Amniotic epithelial cell (primary cell): Measurements from ENCODE around the gene NBEAL1.
A peak's percentile ranks its signal among the peaks of the same experiment; 100 is the strongest.
"Not testable (repeated sequence)": the region's sequence is repeated elsewhere in the genome, so short reads cannot be mapped to it uniquely, and the experiment has no call there.

Source experiments
- DNase-seq: peaks from one replicate; pipeline ENCODE4 v3.0.0-alpha.2; 2010; ENCODE audit warnings: low read depth

The NBEAL1 gene

DNA sequence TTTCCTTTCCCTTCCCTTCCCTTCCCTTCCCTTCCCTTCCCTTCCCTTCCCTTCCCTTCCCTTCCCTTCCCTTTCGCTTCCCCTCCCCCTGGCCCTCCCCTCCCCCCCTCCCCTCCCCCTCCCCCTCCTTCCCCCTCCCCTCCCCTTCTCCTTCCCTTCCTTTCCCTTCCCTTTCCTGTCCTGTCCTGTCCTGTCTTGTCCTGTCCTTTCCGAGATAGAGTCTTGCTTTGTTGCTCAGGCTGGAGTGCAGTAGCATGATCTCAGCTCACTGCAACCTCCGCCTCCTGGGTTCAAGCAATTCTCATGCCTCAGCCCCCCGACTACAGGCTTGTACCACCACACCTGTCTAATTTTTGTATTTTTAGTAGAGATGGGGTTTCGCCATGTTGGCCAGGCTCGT, 24.5 kb downstream of the NBEAL1 start:
- DNase-seq, result not testable (repeated sequence)

DNA sequence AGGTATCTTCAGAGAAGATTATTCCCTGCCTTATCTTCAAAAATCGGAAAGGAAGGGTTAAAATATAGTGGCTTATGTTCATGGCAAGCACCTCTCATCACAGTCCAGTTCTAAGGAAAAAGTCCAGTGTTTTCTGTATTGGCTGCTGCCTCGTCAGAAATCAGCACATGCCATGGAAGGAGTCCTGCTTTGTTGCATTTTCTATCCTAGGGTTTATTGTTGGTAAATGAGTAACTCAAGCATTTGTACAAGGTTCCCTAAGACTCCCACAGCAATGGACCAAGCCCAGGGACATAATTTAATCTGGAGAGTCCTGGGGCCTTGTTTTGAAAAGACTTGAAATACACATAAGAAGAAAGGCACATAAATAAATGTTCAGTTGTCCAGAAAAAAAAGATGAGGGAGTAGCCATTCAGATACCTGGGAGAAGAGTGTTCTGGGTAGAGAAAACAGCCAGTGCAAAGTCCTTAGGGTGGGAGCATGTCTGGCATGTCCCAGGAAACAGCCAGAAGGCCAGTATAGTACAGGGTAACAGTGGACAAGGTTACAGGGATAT, 26.4 kb downstream of the NBEAL1 start:
- DNase-seq, result no peak

DNA sequence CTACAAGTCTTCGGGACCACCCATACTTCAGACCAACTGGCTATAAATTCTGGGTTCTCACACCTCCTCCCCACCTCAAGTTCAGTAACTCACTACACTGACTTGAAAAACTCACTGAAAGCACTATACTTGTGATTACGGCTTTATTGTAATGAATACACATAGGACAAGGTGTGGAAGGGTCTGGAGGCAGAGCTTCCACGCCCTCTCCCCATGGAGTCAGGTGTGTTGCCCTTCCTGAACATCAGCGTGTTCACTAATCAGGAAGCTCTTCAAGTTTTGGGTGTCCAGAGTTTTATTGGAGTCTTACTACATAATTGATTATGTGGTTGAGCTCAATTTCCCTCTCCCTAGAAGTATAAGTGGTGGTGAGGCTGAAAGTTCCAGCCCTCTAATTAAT, 27.5 kb downstream of the NBEAL1 start:
- no peak for DNase-seq

GRCh38 chr2:203043226-203043625, 28.6 kb downstream of the NBEAL1 start:
- no peak for DNase-seq

DNA sequence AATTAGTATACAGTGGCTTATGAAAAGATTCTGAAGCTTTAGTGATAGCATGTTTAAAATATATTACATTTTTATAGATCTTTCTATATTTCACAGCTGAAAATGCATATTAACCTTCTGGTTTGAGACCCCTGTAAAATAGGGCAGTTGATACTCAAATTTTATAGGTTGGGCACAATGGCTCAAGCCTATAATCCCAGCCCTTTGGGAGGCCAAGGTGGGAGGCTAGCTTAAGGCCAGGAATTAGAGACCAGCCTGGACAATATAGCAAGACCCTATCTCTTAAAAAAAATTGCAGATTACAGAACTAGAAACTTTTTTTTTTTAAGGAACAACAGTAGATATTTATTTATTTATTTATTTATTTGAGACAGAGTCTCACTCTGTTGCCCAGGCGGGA, 31.2 kb downstream of the NBEAL1 start:
- no peak for DNase-seq

DNA sequence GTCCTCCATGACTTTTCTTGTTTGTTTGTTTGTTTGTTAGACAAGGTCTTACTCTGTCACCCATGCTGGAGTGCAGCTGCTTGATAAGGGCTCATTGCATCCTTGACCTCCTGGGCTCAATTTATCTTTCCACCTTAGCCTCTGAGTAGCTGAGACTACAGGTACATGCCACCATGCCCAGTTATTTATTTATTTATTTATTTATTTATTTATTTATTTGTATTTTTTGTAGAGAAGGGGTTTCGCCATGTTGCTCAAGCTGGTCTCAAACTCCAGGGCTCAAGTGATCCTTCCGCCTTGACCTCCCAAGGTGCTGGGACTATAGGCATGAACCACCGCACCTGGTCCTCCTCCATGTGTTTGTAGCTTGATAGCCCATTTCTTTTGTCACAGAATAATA, 37.9 kb downstream of the NBEAL1 start:
- DNase-seq, result no peak

- DNase-seq, result no peak
Measured at GRCh38 chr2:203059567-203060240, 45.0 kb downstream of the NBEAL1 start.

DNA sequence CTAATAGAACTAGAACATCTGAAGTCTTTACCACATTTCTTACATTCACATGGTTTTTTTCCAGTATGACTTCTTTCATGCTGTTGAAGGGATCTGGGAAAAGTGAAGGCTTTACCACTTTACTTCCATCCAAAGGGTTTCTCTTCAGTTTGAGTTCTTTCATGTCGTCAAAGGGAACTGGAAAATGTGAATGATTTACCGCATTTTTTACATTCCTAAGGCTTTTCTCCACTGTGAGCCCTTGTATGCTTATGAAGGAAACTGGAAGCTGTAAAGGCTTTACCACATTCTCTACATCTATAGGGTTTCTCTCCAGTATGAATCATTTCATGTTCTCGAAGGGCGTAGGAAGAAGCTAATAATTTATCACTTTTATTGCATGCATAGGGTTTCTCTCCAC, 46.7 kb downstream of the NBEAL1 start:
- peak; percentile 91 for DNase-seq

DNA sequence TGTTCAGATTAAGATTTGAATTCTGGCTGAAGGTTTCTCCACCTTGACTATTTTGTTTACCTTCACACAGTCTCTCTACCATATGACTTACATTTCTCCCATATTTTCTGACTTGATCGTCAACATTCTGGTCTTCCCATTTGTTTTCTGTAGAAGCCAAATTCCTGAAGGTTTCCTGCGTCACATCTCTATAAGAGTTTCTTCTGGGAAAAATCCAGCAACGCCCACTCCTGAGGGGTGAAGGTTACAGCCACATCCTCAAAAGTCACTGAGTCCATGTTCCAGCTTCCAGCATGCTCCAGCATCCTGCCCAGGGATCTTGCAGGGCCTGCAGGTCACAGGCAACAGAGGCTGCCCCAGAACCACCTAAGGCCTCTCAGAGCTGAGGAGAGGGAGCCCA, 47.5 kb downstream of the NBEAL1 start:
- peak; percentile 52 for DNase-seq

DNA sequence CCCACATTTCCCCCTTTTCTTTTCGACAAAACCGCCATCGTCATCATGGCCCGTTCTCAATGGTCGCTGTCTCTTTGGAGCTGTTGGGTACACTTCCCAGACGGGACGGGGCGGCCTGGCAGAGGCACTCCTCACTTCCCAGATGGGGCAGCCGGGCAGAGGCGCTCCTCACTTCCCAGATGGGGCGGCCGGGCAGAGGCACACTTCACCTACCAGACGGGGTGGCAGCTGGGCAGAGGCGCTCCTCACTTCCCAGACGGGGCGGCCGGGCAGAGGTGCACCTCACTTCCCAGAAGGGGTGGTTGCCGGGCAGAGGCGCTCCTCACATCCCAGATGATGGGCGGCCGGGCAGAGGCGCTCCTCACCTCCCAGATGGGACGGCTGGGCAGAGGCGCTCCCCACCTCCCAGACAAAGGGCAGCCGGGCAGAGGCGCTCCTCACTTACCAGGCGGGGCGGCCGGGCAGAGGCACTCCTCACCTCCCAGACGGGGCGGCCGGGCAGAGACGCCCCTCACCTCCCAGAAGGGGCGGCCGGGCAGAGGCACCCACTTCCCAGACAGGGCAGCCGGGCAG, 51.9 kb downstream of the NBEAL1 start:
- DNase-seq, result not testable (repeated sequence)

DNA sequence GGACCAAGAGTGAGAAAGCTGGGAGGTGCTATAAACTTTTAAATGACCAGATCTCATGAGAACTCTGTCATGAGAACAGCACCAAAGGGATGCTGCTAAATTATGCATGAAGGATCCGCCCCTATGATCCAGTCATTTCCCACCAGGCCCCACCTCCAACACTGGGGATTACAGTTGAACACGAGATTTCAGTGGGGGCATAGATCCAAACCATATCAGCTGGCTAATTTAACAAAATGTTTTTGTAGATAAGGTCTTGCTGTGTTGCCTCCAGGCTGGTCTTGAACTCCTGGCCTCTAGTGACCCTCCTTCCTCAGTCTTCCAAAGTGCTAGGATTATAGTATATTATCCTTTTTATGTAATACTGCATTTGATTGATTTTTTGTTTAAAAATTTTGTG, 56.0 kb downstream of the NBEAL1 start:
- DNase-seq, result no peak

DNA sequence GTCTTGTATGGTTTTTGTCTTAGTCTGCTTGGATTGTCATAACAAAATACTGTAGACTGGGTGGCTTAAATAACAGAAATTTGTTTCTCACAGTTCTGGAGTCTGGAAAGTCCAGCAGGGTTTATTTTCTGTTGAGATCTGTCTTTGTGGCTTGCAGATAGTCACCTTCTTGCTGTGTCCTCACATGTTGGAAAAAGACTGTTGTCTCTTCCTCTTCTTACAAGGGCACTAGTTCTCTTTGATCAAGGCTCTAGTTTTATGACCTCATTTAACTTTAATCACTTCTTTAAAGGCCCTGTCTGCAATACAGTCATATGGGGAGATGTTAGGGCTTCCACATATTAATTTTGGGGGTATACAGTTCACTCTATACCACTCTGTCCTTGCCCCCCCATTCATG, 56.5 kb downstream of the NBEAL1 start:
- no peak for DNase-seq

GRCh38 chr2:203072371-203072770, 57.7 kb downstream of the NBEAL1 start:
- DNase-seq, result no peak

DNA sequence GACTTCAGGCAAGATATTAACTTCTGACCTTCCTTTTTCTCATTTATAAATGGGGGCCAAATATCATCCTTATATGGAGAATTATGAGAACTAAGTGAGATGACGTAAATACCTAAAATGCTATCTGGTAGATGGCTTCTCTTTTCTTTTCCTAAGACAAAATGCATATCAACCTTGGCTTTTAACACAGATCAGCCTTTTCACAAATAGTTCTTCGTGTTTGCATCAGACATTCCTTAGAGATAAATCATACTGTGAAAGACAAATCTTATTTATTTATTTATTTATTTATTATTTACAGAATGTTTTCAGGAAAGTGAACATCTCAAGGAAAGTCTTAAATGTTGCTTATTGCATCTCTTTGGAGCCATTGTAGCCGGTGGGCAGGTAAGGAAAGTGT, 62.8 kb downstream of the NBEAL1 start:
- peak; percentile 58 for DNase-seq

DNA sequence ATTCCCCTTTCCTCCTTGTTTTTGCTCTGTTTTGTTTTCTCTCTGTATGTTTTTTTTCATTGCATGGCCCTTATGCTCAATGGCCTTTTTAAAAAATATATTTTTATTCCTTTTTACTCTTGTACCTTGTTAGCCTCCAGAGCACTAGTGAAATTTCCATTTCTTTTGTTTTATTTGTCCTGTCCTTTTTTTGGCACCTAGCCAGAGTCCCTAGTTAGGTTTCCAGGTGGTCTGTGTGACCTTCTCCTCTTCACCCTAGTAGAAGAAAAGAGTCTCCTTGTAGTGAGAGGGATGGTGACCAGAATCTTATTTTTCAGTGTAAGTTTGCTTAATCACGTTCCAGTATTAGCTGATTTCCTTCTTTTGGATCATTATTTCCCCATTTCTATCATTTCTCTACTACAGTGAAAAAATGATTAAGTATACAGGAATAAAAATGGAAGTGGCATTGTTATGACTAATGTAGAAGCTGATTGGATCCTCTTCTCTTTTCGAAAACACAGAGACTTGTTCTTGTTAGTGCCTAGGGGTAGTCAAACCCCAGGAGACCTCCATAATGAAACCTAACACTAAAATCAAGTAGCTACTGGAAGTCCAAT, 65.9 kb downstream of the NBEAL1 start:
- no peak for DNase-seq

DNA sequence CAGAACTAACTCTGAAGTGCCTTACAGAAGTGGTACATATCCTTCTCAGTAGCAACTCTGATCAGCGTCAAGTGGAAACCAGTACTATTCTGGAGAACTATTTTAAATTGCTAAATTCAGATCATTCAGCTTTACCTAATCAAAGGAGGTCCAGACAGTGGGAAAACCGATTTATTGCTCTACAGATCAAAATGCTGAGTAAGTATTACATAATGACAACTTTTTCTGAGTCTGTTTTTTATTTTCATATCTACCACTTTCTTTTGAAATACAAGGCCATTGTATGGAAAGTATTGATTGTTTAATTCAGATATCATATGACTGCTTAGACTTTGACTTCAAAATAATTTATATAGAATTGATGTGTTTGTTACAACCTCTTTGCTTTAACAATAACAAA, 68.7 kb downstream of the NBEAL1 start:
- DNase-seq, result no peak

- not testable (repeated sequence) for DNase-seq
Measured at GRCh38 chr2:203086381-203086780, 71.7 kb downstream of the NBEAL1 start.

- DNase-seq, result not testable (repeated sequence)
Measured at GRCh38 chr2:203090721-203091120, 76.0 kb downstream of the NBEAL1 start.

DNA sequence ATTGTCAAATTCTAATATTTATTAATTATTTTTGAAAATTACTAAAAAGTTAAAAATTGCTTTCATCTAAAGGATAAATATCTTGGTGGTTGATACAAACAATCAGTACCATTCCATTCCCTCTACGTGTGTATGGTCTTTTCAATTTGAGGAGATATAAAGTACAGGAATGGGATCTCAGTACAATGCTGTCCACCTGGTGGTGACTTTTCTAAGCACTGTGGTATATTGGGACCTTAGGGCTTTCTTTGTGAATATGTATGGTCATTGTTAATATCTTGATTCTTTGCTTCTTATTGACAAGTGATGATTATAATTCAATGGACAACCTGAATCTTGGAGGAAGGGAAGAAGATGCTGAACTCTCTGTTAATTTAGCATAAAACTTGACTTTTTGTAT, 83.1 kb downstream of the NBEAL1 start:
- DNase-seq, result no peak

GRCh38 chr2:203102357-203102756, 87.7 kb downstream of the NBEAL1 start:
- DNase-seq, result peak; percentile 63

GRCh38 chr2:203104273-203104672, 89.6 kb downstream of the NBEAL1 start:
- DNase-seq, result peak; percentile 8

DNA sequence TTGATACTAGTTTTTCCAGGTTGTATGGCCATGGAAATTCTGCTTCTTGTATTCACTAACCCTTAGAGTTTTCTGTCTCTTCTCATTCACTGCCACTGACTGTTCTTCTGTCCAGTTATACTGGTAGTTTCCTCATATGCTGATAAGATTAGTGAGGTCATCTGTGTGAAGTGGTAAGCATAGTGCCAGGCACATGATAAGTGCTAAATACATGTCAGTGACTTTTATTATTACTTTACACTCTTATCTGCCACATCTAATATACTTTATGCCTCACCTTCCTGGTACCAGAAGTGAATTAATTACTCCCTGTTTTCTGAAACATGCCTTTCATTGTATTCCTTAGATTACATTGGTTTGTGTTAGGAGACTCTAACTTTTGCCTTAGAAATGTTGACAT, 91.3 kb downstream of the NBEAL1 start:
- peak; percentile 88 for DNase-seq

GRCh38 chr2:203110496-203110895, 95.8 kb downstream of the NBEAL1 start:
- DNase-seq, result not testable (repeated sequence)
